CD4-positive, alpha-beta T cell (primary cell): Measurements from ENCODE around the gene LYST. TPM values are rescaled to one million over a fixed set of nuclear protein-coding genes. Genes with fewer than 3 reads are reported as not detected.

Experiments used
- ATAC-seq: fragments of 200-7000 bp; cut with Tn5 transposase; one replicate; pipeline ENCODE4 v1.10.0; 2022; ENCODE audit warnings: mild to moderate bottlenecking; ENCODE audit not compliant: poor library complexity
- CTCF ChIA-PET: fragments of 350-600 bp; sonication (Branson Sonifier 250); formaldehyde crosslinking; loops from one replicate; lab custom pipeline; 2021; ENCODE audit warnings: antibody characterized with exemption, inconsistent platforms; lab: Charles Lee
- POLR2A ChIA-PET: fragments of 350-600 bp; sonication (Branson Sonifier 250); formaldehyde crosslinking; loops from one replicate; lab custom pipeline; 2021; ENCODE audit warnings: antibody characterized with exemption, inconsistent platforms; lab: Charles Lee
- DNase-seq, 14 experiments: peaks; one replicate each; pipeline ENCODE4 v3.0.0-alpha.2; 2013 to 2020; ENCODE audit warnings: mixed read lengths in 2 of 14
- H3K27ac ChIP-seq, 2 donors: one replicate each; pipeline versions ENCODE4 v1.5.1 to v1.7.0; 2013; ENCODE audit warnings: low read length in 2 of 2, low read depth in 1 of 2, mild to moderate bottlenecking in 1 of 2
- H3K27me3 ChIP-seq, 2 experiments: 1 replicate in 1 of 2; 2 replicates in 1 of 2; pipeline versions ENCODE4 v1.6.1 to v1.7.0; 2013; ENCODE audit warnings: low read length in 2 of 2, control low read depth in 1 of 2, mild to moderate bottlenecking in 1 of 2, moderate library complexity in 1 of 2; ENCODE audit not compliant: insufficient read depth in 2 of 2, control insufficient read depth in 1 of 2
- H3K36me3 ChIP-seq: one replicate; pipeline ENCODE4 v1.6.1; 2013; ENCODE audit warnings: low read length, control low read depth; ENCODE audit not compliant: insufficient read depth
- H3K4me1 ChIP-seq: one replicate; pipeline ENCODE4 v1.6.1; 2013; ENCODE audit warnings: low read length, control low read depth; ENCODE audit not compliant: insufficient read depth
- H3K4me3 ChIP-seq: one replicate; pipeline ENCODE4 v1.5.1; 2013; ENCODE audit warnings: mild to moderate bottlenecking, low read length, moderate library complexity
- H3K9me3 ChIP-seq, 2 experiments: 1 replicate in 1 of 2; 2 replicates in 1 of 2; pipeline versions ENCODE4 v1.6.1 to v1.7.0; 2013; ENCODE audit warnings: low read length in 2 of 2, mild to moderate bottlenecking in 2 of 2, control low read depth in 1 of 2, moderate library complexity in 1 of 2; ENCODE audit not compliant: control insufficient read depth in 1 of 2, insufficient read depth in 1 of 2
- H3K27ac Mint-ChIP-seq: one replicate; pipeline ENCODE4 v1.8.0; 2020; ENCODE audit warnings: mixed read lengths
- H3K27me3 Mint-ChIP-seq: one replicate; pipeline ENCODE4 v1.8.0; 2021; ENCODE audit warnings: mixed read lengths
- H3K36me3 Mint-ChIP-seq: one replicate; pipeline ENCODE4 v1.8.0; 2021; ENCODE audit warnings: low read depth, mixed read lengths
- H3K4me1 Mint-ChIP-seq: one replicate; pipeline ENCODE4 v1.8.0; 2021; ENCODE audit warnings: low read depth, mixed read lengths
- H3K4me3 Mint-ChIP-seq: one replicate; pipeline ENCODE4 v1.8.0; 2020; ENCODE audit warnings: mild to moderate bottlenecking, mixed read lengths
- H3K9me3 Mint-ChIP-seq: one replicate; pipeline ENCODE4 v1.8.0; 2020; ENCODE audit warnings: mixed read lengths
- intact Hi-C, 2 experiments: fragments of 100-400 bp; cut with DNase I in 1 of 2; cut with micrococcal nuclease in 1 of 2; formaldehyde crosslinking; loops; one replicate each; pipeline versions ENCODE4 v1.15.1 to v1.9.0; 2023 to 2025; cut with DNase I, micrococcal nuclease
- total RNA-seq, 174 experiments: library from RNA in 2 of 174; stranded (reverse) in 2 of 174; gene quantifications; one replicate each; pipeline ENCODE4 v1.2.3 and lab custom pipeline; 2021 to 2026
- TF ChIP-seq, protein P1 (sequence below): fragments of 200-600 bp; IDR thresholded peaks from one replicate; pipeline ENCODE4 v1.8.0; 2022; ENCODE audit warnings: antibody characterized with exemption, mild to moderate bottlenecking

The LYST gene
- total RNA-seq, 2 experiments from 2014 or later, result 24.9 to 26.8 TPM

- no peak for ATAC-seq
- H3K4me3 Mint-ChIP-seq, result no peak overlapping the region
- Histone ChIP-seq H3K4me1 (peaks cover 5% of the 10 kb centered on the region), H3K9me3 (no peaks in the 10 kb centered on the region), H3K27ac (no peak overlapping the region), H3K4me3 (no peak overlapping the region), H3K27me3 (no peaks in the 10 kb centered on the region), H3K36me3 (no peaks in the 10 kb centered on the region)
- POLR2A ChIA-PET, result interaction anchor here (1.3 kb wide), 1 partner anchor 17 kb away, joined by 4 read pairs; the partner anchor contains the start of gene LYST
- H3K36me3 Mint-ChIP-seq, result no peaks in the 10 kb centered on the region
- TF ChIP-seq, protein P1, sequence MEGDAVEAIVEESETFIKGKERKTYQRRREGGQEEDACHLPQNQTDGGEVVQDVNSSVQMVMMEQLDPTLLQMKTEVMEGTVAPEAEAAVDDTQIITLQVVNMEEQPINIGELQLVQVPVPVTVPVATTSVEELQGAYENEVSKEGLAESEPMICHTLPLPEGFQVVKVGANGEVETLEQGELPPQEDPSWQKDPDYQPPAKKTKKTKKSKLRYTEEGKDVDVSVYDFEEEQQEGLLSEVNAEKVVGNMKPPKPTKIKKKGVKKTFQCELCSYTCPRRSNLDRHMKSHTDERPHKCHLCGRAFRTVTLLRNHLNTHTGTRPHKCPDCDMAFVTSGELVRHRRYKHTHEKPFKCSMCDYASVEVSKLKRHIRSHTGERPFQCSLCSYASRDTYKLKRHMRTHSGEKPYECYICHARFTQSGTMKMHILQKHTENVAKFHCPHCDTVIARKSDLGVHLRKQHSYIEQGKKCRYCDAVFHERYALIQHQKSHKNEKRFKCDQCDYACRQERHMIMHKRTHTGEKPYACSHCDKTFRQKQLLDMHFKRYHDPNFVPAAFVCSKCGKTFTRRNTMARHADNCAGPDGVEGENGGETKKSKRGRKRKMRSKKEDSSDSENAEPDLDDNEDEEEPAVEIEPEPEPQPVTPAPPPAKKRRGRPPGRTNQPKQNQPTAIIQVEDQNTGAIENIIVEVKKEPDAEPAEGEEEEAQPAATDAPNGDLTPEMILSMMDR, result no peak
- H3K27me3 Mint-ChIP-seq, result no peaks in the 10 kb centered on the region
- H3K4me1 Mint-ChIP-seq, result peaks cover 15% of the 10 kb centered on the region
- H3K9me3 Mint-ChIP-seq, result no peaks in the 10 kb centered on the region
- CTCF ChIA-PET, result interaction anchor here (0.9 kb wide), 1 partner anchor 13 kb away, joined by 3 read pairs; no protein-coding TSS in a partner anchor
- no peak overlapping the region for H3K27ac Mint-ChIP-seq
- DNase-seq, result no peak
- intact Hi-C loops, result no loop called here
These were observed 16.1 kb upstream of the LYST start for GRCh38 chr1:235882816-235883215.

GRCh38 chr1:235881930-235882700, 15.4 kb upstream of the LYST start:
- no peaks in the 10 kb centered on the region for H3K36me3 ChIP-seq
- Mint-ChIP-seq H3K27ac (no peak overlapping the region), H3K36me3 (no peaks in the 10 kb centered on the region), H3K9me3 (no peaks in the 10 kb centered on the region), H3K27me3 (no peaks in the 10 kb centered on the region), H3K4me3 (no peak overlapping the region), H3K4me1 (peaks cover 8% of the 10 kb centered on the region)
- CTCF ChIA-PET, result interaction anchor here (0.6 kb wide), 1 partner anchor 53 kb away, joined by 6 read pairs; no protein-coding TSS in a partner anchor
- TF ChIP-seq, protein P1, result no peak
- H3K4me1 ChIP-seq, result peaks cover under 1% of the 10 kb centered on the region
- POLR2A ChIA-PET, result interaction anchor here (1.3 kb wide), 1 partner anchor 16 kb away, joined by 4 read pairs; the partner anchor contains the start of gene LYST
- intact Hi-C loops, result no loop called here
- H3K4me3 ChIP-seq, result no peak overlapping the region
- DNase-seq (no peak), ATAC-seq (no peak)
- H3K27me3 ChIP-seq, result no peaks in the 10 kb centered on the region
- H3K9me3 ChIP-seq, result no peaks in the 10 kb centered on the region
- H3K27ac ChIP-seq, result no peak overlapping the region

- ChIA-PET CTCF (interaction anchor here (1.5 kb wide), 1 partner anchor 10 kb away, joined by 3 read pairs; no protein-coding TSS in a partner anchor), POLR2A (no interaction called here)
- Mint-ChIP-seq H3K9me3 (no peaks in the 10 kb centered on the region), H3K4me1 (peaks cover 26% of the 10 kb centered on the region), H3K27ac (no peak overlapping the region), H3K4me3 (no peak overlapping the region), H3K36me3 (no peaks in the 10 kb centered on the region), H3K27me3 (no peaks in the 10 kb centered on the region)
- intact Hi-C loops, result no loop called here
- ATAC-seq (no peak), DNase-seq (peak in 1 of 14 experiments; percentile 34)
- TF ChIP-seq, protein P1, result no peak
- H3K27ac ChIP-seq, result no peak overlapping the region
- no peaks in the 10 kb centered on the region for H3K36me3 ChIP-seq
- H3K9me3 ChIP-seq, result no peaks in the 10 kb centered on the region
- no peaks in the 10 kb centered on the region for H3K27me3 ChIP-seq
- H3K4me3 ChIP-seq, result no peak overlapping the region
- peaks cover 23% of the 10 kb centered on the region for H3K4me1 ChIP-seq
These were observed 11.5 kb upstream of the LYST start for GRCh38 chr1:235878082-235878811.
